PC-3 (cell line): ENCODE data around the gene NSDHL. TPM values are rescaled to one million over a fixed set of nuclear protein-coding genes. Genes with fewer than 3 reads are reported as not detected.

ENCODE experiments used
- ATAC-seq: fragments of 200-7000 bp; cut with Tn5 transposase; 2 replicates; pipeline ENCODE4 v1.9.1; 2020; ENCODE audit warnings: mild to moderate bottlenecking, moderate library complexity
- BruUV-seq: library from RNA; stranded (reverse); fragments of 400-500 nt; replicated peaks from 2 replicates; lab custom pipeline; 2021; lab: Mats Ljungman, UMichigan
- CTCF ChIA-PET: fragments of 300-600 bp; sonication (Branson Sonifier 250); formaldehyde crosslinking; loops from one replicate; lab custom pipeline; 2022; ENCODE audit warnings: antibody characterized with exemption; lab: Charles Lee
- POLR2A ChIA-PET: fragments of 300-600 bp; sonication (Branson Sonifier 250); formaldehyde crosslinking; loops from one replicate; lab custom pipeline; 2022; ENCODE audit warnings: antibody characterized with exemption; ENCODE audit not compliant: unreplicated experiment; lab: Charles Lee
- DNase-seq: peaks from one replicate; pipeline ENCODE4 v3.0.0-alpha.2; 2015
- H2AFZ ChIP-seq: fragments of 300-600 bp; sonication (generic); 2 replicates; pipeline ENCODE4 v1.6.0; 2016; ENCODE audit warnings: antibody characterized with exemption, low read length
- H3F3A ChIP-seq: fragments of 300-600 bp; sonication (generic); one replicate; pipeline ENCODE4 v1.6.0; 2017; ENCODE audit warnings: antibody characterized with exemption, low read length, control low read depth, mild to moderate bottlenecking; ENCODE audit not compliant: unreplicated experiment
- H3K27ac ChIP-seq: fragments of 300-600 bp; sonication (generic); 2 replicates; pipeline ENCODE4 v1.5.1; 2016; ENCODE audit warnings: mild to moderate bottlenecking, low read length
- H3K27me3 ChIP-seq: fragments of 300-600 bp; sonication (generic); 2 replicates; pipeline ENCODE4 v1.6.1; 2016; ENCODE audit warnings: low read length, mixed read lengths
- H3K36me3 ChIP-seq: fragments of 300-600 bp; sonication (generic); 2 replicates; pipeline ENCODE4 v1.6.1; 2016; ENCODE audit warnings: low read depth, mixed run types, low read length, mixed read lengths
- H3K4me1 ChIP-seq: fragments of 300-600 bp; sonication (generic); 2 replicates; pipeline ENCODE4 v1.5.1; 2016; ENCODE audit warnings: low read length; ENCODE audit not compliant: insufficient read depth
- H3K4me2 ChIP-seq: fragments of 300-600 bp; sonication (generic); 2 replicates; pipeline ENCODE4 v1.6.0; 2016; ENCODE audit warnings: low read length
- H3K4me3 ChIP-seq: fragments of 300-600 bp; sonication (generic); 2 replicates; pipeline ENCODE4 v1.5.1; 2016; ENCODE audit warnings: mild to moderate bottlenecking, low read length, mixed read lengths
- H3K79me2 ChIP-seq: fragments of 300-600 bp; sonication (generic); 2 replicates; pipeline ENCODE4 v1.6.1; 2017; ENCODE audit warnings: low read length, mixed read lengths
- H3K9ac ChIP-seq: fragments of 300-600 bp; sonication (generic); 2 replicates; pipeline ENCODE4 v1.6.0; 2016; ENCODE audit warnings: mild to moderate bottlenecking, low read length
- H3K9me2 ChIP-seq: fragments of 300-600 bp; sonication (generic); replicated peaks from 2 replicates; pipeline ENCODE4 v1.6.1; 2016; ENCODE audit warnings: mixed run types, low read length, mixed read lengths
- H3K9me3 ChIP-seq: fragments of 300-600 bp; sonication (generic); 2 replicates; pipeline ENCODE4 v1.6.1; 2016; ENCODE audit warnings: low read length, mixed read lengths
- H4K20me1 ChIP-seq: fragments of 300-600 bp; sonication (generic); 2 replicates; pipeline ENCODE4 v1.6.1; 2016; ENCODE audit warnings: low read length, mixed read lengths
- EZH2 ChIP-seq: fragments of 300-600 bp; sonication (generic); IDR thresholded peaks from one replicate; pipeline ENCODE4 v1.6.1; 2017; ENCODE audit warnings: antibody characterized with exemption, mild to moderate bottlenecking, low read length; ENCODE audit not compliant: unreplicated experiment
- EZH2phosphoT487 ChIP-seq: fragments of 300-600 bp; sonication (generic); IDR thresholded peaks from 2 replicates; pipeline ENCODE4 v1.6.1; 2018; ENCODE audit warnings: mild to moderate bottlenecking, antibody characterized with exemption, low read length, borderline replicate concordance
- intact Hi-C: fragments of 100-400 bp; cut with micrococcal nuclease; formaldehyde crosslinking; loops from 2 replicates; pipeline ENCODE4 v1.9.0; 2023
- total RNA-seq: library from RNA; depleted of rRNA; stranded (reverse); fragments of >200 nt; gene quantifications from 2 replicates; pipeline ENCODE4 v1.2.3, GENCODE V29; 2014
- TF ChIP-seq, protein P1 (sequence below): fragments of 300-600 bp; sonication (generic); conservative IDR thresholded peaks from 2 replicates; pipeline ENCODE4 v1.5.1; 2017; ENCODE audit warnings: antibody characterized with exemption, low read depth, mild to moderate bottlenecking, low read length

The NSDHL gene
- total RNA-seq, 1 experiment from 2014 or later, result 33.7 TPM

- H3K9me3 ChIP-seq, result no peaks in the 10 kb centered on the region
- ChIA-PET POLR2A (no interaction called here), CTCF (no interaction called here)
- BruUV-seq, result no TSS peak
- H3F3A ChIP-seq, result peaks cover 6% of the 10 kb centered on the region
- no peak for DNase-seq
- no peaks in the 10 kb centered on the region for H3K27me3 ChIP-seq
- no peak for TF ChIP-seq EZH2
- no peak for TF ChIP-seq EZH2phosphoT487
- TF ChIP-seq, protein P1, sequence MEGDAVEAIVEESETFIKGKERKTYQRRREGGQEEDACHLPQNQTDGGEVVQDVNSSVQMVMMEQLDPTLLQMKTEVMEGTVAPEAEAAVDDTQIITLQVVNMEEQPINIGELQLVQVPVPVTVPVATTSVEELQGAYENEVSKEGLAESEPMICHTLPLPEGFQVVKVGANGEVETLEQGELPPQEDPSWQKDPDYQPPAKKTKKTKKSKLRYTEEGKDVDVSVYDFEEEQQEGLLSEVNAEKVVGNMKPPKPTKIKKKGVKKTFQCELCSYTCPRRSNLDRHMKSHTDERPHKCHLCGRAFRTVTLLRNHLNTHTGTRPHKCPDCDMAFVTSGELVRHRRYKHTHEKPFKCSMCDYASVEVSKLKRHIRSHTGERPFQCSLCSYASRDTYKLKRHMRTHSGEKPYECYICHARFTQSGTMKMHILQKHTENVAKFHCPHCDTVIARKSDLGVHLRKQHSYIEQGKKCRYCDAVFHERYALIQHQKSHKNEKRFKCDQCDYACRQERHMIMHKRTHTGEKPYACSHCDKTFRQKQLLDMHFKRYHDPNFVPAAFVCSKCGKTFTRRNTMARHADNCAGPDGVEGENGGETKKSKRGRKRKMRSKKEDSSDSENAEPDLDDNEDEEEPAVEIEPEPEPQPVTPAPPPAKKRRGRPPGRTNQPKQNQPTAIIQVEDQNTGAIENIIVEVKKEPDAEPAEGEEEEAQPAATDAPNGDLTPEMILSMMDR, result no peak
- H3K4me2 ChIP-seq, result peak overlapping the region; percentile 94
- peaks cover 64% of the 10 kb centered on the region for H3K79me2 ChIP-seq
- no peak for ATAC-seq
- intact Hi-C loops, result no loop called here
- H3K27ac ChIP-seq, result no peak overlapping the region
- H3K4me3 ChIP-seq, result peak overlapping the region; percentile 82
- peaks cover 72% of the 10 kb centered on the region for H3K4me1 ChIP-seq
- H4K20me1 ChIP-seq, result peaks cover 16% of the 10 kb centered on the region
- H3K9me2 ChIP-seq, result no peaks in the 10 kb centered on the region
- no peak overlapping the region for H2AFZ ChIP-seq
- peak overlapping the region; percentile 91; the same call in 1 of the 2 replicates for H3K9ac ChIP-seq
- no peaks in the 10 kb centered on the region for H3K36me3 ChIP-seq
These were observed 68.4 kb downstream of the NSDHL start for GRCh38 chrX:152899111-152899873.

- no TSS peak for BruUV-seq
These were observed 69.2 kb downstream of the NSDHL start for GRCh38 chrX:152899874-152900719.

More at GRCh38 chrX:152899874-152900719, 69.2 kb downstream of the NSDHL start:
- TF ChIP-seq EZH2 (no peak), EZH2phosphoT487 (no peak)
- TF ChIP-seq, protein P1, result no peak
- Histone ChIP-seq H2AFZ (no peak overlapping the region), H3K4me1 (peaks cover 64% of the 10 kb centered on the region), H3K4me3 (peak overlapping the region; percentile 82), H4K20me1 (peaks cover 16% of the 10 kb centered on the region), H3F3A (peaks cover 6% of the 10 kb centered on the region), H3K79me2 (peaks cover 72% of the 10 kb centered on the region), H3K9me3 (no peaks in the 10 kb centered on the region), H3K27ac (peak overlapping the region; percentile 7; the same call in 1 of the 2 replicates), H3K9me2 (no peaks in the 10 kb centered on the region), H3K27me3 (no peaks in the 10 kb centered on the region), H3K4me2 (peak overlapping the region; percentile 94), H3K9ac (no peak overlapping the region), H3K36me3 (no peaks in the 10 kb centered on the region)
- ChIA-PET CTCF (no interaction called here), POLR2A (no interaction called here)
- DNase-seq, result no peak
- intact Hi-C loops, result no loop called here
- no peak for ATAC-seq
